ENCODE data around the gene NAXD.
"Not testable (repeated sequence)": the region's sequence is repeated elsewhere in the genome, so short reads cannot be mapped to it uniquely, and the experiment has no call there.

The NAXD gene

DNA sequence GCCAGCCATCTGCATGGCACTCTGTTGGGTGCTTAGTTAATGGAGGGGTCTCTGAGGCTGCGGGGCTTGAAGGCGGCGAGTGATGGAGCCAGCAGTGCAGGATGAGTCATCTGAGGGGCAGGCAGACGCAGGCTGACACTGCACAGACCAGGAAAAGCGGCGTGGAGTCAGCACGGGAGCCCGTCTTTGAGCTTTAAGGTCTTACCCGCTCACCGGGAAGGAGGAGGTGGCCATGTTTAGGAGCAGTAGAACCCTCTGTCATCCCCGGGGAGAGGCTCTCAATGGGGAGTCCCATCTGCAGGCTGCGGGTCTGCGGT is 13.1 kb downstream of the NAXD start:
- DNase-seq (ENCODE audit: low read depth in 3 of 3) = no peak

DNA sequence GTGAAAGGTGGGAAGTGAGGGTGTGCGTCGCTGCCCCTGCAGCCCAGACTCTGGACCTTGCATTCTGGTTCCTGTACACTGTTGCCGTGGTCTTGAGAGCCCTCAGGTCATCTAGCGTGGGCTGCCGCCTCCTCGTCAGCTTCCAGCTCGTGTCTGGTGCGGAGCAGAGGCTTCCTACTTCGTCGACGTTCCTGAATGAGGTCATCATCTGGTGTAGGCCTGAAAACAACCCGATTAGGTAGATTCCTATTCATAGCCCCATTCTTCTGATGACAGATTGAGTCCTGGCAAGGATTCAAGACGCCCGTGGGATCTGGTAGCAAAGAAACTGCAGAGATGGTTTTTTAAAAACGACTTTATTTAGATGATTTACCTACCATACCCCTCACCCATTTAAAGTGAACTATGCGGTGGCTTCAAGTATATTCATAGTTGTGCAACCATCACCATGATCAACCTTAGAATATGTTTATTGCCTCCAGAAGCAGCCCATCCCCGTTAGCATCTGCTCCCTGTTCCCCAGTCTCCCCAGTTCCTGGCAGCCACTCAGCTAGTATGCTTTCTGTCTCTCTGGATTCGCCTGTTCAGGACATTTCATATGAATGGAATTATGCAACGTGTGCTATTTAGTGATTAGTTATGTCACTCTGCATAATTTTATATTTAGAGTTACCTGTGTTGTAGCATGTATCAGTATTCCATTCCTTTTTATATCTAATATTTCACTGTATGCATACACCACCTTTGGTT is 13.8 kb downstream of the NAXD start:
- no peak for DNase-seq (ENCODE audit: low read depth in 3 of 3)

DNA sequence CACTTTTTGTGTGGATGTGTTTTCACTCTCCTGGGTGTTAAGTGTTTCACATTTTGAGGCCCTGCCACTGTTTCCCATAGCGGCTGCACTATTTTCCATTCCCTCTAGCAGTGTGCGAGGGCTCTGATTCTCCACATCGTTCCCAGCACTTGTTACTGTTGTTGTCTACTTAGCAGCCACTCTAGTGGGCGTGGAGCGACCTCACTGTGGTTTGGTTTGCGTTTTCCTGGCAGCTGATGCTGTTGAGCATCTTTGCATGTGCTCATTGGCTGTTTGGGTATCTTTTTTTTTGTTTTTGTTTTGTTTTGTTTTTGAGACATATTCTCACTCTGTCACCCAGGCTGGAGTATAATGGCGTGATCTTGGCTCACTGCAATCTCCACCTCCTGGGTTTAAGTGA is 14.4 kb downstream of the NAXD start:
- DNase-seq (ENCODE audit: low read depth in 3 of 3) = no peak

DNA sequence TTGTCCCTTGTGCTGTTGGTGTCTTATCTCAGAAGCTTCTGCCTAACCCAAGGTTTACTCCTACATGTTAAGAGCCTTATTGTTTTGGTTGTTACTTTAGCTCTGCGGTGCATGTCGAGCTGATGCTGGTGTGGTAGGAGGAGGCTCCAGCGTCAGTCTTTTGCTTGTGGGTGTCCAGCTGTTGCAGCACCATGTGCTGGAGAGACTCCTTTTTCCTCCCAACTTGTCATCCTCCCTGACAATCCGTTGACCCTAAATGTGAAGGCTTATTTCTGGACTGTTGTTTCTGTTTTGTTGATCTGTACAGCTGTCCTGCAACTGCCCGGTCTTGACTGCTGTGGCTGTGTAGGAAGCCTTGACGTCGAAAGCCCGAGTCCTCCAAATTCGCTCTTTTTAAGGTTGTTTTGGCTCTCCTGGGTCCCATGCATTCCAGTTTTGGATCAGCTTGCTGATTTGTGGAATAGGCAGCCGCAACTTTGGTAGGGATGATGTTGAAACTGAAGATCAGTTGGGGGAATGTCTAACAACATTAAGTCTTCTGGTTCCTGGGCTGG is 15.3 kb downstream of the NAXD start:
- no peak for DNase-seq (ENCODE audit: low read depth in 3 of 3)

DNA sequence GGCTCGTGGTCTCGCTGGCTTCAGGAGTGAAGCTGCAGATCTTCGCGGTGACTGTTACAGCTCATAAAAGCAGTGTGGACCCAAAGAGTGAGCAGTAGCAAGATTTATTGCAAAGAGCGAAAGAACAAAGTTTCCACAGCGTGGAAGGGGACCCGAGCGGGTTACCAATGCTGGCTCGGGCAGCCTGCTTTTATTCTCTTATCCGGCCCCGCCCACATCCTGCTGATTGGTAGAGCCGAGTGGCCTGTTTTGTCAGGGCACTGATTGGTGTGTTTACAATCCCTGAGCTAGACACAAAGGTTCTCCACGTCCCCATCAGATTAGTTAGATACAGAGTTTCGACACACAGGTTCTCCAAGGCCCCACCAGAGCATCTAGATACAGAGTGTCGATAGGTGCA is 16.9 kb downstream of the NAXD start:
- DNase-seq (ENCODE audit: low read depth in 3 of 3) = not testable (repeated sequence)

DNA sequence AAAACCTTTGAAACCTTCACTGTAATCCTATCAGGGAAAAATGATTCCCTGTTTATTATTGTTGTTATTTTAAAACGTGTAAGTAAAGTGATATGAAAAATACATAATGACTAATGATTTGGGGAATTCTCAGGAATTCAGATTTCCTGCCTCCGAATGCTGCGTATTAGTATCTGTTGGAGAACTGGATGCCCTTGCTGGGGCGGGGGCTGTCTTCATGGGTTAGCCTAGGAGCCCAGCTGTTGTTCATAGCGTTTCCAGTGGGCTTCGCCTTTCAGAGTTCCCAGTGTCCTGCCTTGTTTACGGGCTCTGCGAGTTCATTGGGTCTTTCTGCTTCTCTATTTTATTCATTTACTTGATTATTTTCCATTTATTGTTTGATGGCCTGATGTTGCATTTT is 18.4 kb downstream of the NAXD start:
- no peak for DNase-seq (ENCODE audit: low read depth in 3 of 3)

DNA sequence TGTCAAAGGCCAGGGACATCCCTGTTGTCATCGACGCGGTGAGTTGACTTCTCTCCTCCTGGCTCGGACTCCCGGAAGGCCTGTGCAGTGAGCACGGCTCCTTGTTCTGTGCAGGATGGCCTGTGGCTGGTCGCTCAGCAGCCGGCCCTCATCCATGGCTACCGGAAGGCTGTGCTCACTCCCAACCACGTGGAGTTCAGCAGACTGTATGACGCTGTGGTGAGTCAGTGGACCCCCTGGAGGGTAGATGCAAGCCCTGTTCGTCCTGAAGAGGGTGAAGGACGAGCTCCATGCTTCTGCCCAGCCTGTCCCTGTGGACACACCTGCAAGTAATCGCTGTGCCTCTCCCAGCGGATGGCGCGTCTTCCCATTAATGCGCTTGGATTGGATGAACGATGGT is 19.2 kb downstream of the NAXD start:
- DNase-seq (ENCODE audit: low read depth in 3 of 3) = no peak

DNA sequence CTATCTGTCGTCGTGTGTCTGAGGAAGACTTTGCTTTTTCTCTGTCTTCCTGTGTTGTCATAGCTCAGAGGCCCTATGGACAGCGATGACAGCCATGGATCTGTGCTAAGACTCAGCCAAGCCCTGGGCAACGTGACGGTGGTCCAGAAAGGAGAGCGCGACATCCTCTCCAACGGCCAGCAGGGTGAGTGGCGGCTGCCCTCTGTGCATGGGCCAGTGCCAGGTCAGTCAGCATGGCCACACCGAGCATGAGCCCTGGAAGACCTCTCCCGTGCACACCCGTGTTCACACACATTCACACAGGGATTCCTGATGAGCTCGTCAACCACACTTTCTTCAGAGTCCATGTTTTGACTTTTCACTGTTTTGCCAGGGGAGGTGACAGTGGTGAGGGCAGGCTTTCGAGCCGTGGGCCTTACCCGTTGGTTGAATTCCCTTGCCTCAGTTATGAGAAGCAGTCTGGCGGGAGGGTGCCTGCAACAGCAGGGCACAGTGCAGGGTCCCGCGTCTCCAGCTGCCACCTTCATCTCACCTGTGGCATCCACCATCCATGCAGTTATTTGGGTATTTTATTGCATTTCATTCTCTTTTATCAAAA is 20.2 kb downstream of the NAXD start:
- DNase-seq (ENCODE audit: low read depth in 3 of 3) = no peak

DNA sequence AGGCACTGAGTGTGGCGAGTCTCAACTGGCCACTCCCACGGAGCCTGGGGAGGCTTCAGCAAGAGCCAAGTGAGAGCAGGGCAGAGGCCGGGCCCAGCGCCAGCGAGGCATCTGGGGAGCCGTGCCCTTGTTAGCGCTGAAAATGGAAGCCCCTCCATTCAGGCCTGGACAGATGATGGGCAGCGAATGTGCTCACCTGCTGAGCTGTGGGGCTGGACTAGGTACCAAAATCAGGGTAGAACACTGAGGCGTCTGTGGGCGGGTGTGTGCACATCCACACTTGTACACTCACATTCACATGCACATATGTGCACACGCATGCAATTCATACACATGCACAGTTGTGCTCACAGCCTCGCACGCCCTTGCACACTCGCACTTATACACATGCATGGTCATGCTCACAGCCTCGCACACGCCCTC is 20.7 kb downstream of the NAXD start:
- no peak for DNase-seq (ENCODE audit: low read depth in 3 of 3)

DNA sequence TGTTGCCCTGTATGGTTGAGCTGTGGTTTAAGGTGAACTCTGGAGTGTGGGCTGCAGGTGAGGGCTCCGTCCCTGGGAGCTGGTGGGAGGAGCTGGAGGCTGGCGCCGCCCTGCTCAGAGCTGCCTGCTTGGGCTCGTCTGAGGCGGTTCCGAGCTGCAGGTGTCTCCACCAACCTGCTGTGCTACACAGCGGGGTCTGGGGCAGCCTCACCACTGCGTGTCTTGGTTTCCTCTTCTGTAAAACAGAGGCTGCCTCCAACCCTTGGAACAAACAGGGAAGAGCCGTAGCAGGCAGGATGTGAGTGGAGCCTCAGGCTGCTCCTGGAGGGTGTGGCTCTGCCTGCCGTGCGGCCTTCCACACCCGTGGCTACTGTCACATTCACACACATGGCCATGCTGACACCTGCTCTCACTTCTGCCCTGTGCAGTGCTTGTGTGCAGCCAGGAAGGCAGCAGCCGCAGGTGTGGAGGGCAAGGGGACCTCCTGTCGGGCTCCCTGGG is 21.4 kb downstream of the NAXD start:
- no peak for DNase-seq (ENCODE audit: low read depth in 3 of 3)

DNA sequence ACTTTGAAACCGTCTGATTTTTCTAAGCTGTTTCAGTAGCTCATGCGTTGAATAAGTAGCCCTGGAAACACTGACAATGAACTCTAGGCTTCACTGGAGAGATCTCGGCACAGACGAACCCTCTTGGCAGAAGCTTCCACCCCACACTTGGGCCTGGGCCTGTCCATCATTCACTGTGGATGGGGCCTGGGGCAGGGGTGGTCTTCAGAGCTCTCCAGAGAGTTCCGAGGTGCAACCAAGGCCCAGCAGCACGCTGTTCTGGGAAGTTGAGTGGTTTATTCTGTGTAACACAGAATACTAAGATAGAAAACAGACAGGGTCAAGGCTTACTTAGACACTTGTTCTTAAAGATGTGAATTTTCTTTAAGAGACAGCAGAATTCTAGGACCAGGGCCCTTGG is 21.9 kb downstream of the NAXD start:
- no peak for DNase-seq (ENCODE audit: low read depth in 3 of 3)

DNA sequence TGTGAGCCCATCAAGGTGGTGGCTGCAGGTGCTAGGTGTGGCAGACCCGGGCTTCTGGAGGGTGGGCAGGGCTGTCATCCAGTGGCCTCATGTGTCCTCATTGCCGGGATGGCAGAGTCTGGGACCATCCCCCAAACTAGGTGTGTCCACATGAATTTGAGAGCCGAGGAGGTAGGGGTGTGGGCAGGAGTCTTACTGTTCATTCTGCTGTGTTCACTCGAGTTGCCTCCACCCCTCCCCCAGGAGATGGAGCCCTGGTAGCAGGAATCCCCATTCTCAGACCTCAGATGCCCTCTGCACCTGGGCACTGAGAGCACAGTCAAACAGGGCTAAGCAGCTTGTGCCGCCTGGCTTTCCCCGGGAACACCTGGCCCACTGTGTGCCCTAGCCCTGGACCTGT is 22.4 kb downstream of the NAXD start:
- DNase-seq (ENCODE audit: low read depth in 3 of 3) = no peak

DNA sequence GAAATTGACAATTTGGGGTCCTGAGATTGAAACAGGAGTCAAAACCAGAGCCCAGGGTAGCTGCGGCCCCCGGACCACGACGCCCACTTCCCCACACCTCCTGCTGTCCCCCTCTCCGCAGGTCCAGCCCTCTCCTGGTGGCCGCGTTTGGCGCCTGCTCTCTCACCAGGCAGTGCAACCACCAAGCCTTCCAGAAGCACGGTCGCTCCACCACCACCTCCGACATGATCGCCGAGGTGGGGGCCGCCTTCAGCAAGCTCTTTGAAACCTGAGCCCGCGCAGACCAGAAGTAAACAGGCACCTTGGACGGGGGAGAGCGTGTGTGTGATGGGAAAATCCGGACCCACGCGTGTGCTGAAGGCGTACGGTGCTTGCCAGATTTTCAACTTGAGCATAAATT is 22.9 kb downstream of the NAXD start:
- DNase-seq (ENCODE audit: low read depth in 3 of 3) = no peak

DNA sequence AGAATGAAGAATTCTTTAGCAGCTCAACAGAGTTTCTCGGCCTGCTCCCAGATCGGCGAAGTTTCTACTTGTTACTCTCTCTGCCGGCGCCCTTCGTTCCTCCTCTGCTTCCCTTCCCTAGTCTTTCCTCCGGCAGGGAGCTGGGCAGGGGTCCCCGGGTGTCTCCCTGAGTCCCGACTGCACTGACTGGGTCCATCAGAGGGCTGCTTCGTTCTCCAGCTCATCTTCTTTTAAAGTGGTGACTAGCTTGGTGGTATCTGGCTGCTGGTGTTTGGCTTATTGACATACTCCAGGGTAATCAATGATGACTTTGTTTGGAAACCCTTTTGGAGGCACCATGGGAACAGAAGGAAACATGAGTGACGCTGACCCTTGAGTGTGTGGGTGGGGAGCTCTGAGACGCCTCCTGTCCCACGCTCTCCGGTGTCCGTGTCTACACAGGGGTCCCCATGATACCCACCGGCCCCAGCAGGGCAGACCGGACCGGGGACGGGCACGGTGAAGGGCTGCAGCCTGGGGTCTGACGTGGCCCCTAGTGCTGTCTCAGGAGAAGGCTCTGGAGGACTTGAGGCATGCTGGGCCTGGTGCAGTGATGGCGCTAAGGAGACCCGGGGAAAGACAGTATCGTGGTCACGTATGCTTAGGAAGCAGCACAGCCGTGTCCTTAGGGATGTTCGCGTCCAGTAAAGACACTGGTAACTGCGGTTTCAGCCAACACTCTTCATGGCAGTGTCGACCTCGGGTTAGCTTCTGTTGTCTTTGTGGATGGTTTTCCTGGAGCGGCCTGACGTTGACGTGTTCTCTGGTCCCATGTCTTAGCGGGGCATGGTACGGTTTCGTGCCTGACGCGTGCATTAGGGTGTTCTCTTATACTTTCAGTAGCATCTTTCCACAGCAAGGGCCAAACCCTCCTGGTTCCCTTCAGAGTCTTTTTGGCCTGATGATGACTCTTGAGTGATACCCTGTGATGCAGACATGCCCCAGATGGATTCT is 23.8 kb downstream of the NAXD start:
- DNase-seq (ENCODE audit: low read depth in 3 of 3) = no peak

DNA sequence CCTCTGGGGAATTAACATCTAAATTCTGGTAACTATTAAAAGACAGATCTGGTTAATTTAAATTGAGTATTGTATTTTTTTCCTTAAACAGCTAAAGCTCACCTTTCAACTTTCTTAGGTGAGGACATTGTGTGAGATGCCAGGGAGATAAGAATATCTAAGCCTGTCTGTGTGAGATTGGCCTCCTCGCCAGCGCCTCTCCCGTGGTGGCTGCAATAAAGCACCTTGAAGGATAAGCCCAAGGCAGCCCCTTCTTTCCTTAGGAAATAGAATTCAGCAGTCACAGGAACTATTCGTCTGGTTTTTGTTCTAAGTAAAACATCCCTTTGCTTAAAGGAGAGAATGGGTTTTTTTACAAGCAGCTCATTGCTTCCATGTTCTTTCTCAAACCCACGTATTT is 24.6 kb downstream of the NAXD start:
- DNase-seq (ENCODE audit: low read depth in 3 of 3) = no peak

DNA sequence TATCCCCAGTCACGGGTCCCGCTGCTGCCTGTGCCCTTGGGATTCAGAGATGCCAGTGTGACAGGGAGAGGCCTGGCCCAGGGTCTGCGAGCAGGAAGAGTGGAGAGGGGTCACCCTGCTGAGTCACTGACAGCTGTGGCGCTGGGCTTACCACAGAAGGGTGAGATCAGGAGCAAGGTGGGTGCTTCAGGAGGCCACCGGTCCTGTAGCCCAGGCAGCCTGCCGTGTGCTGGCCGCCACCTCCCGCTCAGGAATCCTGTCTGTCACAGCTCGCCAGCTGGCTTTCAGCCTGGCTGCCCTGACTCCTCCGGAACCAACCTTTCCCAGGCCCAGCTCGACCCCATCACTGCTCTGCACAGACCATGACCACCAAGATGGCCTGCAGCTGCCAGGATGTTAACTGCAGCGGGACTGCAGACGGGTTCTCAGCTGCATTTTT is 25.3 kb downstream of the NAXD start:
- no peak for DNase-seq (ENCODE audit: low read depth in 3 of 3)

DNA sequence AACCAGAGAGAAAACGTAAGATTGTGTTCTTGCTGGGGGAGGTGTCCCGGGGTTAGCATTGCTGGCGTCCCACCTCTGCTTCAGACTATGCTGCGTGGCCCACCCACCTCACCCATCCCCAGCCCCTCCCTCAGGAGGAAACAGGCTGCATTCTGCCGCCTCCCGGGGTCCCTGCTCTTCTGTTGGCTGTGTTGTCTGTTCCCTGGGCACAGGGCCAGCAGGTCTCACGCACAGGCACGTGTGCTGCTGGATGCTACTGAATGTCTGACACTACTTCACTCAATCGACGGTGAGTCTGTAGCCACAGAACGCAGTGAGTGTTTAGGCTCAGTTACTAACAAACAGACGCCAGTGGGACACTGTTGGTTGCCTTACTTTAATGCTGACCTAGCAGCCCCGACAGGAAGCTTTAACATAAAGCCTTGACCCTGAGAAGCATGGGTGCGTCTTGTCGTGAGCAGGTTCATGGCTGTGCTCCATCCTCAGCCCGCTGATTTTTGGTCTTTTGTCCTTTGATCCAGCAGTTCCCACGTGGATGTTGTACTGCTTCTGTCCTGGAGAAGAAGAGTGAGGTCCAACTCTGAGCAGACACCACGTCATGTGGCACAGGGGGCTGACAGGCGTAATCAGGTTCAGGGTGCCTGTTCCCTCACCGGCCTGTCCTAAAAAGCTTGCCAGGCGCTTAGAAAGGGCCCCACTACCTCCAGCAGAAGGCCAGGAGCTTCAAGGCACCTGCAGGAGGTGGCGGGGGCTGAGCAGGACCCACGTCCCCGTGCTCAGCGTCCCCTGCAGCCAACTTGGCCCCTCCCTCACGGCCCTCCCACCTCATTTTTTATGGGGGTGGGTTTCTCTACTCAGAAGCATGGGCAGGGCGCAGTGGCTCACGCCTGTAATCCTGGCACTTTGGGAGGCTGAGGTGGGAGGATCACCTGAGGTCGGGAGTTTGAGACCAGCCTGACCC is 26.0 kb downstream of the NAXD start:
- no peak for DNase-seq (ENCODE audit: low read depth in 3 of 3)

DNA sequence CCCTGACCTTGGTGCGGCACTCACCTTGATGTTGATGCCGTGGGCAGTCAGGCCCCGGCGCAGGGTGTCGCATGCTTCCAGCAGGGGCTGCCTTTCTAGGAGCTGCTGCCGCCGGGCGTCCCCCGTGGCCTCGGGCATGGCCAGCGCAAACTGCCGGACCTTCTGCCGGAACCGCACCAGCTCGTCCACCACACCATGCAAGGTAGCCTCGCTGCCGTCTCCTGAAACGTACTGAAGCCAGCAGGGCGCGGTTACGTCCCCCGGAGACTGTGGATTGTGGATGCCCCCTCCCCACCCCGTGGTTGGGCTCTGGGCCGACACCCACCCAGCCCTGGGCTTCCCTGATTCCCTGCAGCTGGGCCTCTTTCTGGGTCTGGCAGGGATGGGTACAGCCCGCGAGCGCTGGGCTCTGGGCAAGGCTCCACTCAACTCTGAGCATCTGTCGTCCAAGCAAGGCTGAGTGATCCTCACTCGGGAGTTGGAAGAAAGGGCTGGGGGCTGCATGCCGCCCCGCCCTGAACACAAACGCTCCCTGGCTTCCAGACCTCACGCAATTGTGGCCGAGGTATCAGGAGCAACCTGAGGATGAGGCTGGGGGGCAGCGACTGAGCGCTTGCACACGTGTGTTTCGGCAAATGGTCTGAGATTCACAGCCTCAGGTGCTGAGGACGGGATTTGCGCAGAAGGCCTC is 27.1 kb downstream of the NAXD start:
- no peak for DNase-seq (ENCODE audit: low read depth in 3 of 3)

DNA sequence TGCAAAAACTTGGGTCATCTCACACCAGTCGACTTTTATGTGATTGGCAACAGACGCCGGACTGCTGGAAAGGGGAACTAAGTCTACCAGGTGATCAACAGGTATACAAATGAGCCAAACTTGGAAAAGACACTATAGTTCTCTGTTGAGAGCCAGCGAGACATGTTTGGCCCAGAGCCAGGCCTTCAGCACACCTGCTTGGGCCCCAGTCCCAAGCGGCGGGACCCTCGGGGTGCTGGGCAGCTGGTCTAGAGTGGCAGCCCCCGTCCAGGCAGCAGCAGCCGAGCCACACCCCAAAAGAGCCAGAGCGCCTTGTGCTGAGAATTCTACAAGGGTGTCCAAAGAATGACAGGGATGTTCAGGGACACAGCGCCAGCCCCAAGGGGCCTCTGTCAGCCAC is 28.0 kb downstream of the NAXD start:
- DNase-seq (ENCODE audit: low read depth in 3 of 3) = no peak

DNA sequence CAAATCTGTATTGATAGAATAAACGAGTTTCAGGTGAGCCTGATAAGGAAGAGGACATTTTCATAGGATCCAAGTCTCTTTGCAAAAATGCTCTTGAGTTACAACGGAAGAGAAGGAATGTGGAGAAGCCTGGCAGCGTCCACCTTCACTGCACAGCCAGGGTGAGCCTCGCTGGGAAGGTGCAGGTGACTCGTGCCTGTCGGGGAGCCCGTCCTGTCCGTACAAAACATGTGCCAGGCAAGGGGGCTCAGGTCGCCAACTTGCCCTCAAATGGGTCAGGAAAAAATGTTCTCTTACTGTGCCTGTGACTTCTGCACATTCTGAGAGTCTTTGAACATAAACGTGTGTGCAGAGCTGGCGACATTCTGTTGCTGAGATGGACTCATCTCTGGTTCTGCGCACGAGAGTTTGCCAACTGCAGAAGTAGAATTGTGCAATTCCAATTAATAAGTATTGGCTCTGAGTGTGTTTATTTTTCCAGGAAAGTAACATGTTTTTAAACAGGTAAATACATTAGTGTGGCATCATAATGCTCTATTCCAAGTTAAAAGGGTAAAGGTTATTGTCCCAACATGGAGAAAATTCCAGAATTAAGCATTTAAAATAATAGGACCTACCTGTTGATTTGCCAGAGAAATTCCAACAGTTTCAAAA is 28.6 kb downstream of the NAXD start:
- no peak for DNase-seq (ENCODE audit: low read depth in 3 of 3)
